IPS-20b (cell line): ENCODE data around the gene BIRC5.

Experiments
- H3K27ac ChIP-seq: one replicate; pipeline ENCODE4 v1.5.1; 2013; ENCODE audit warnings: low read length
- H3K27me3 ChIP-seq: 2 replicates; pipeline ENCODE4 v1.6.1; 2013; ENCODE audit warnings: mild to moderate bottlenecking, low read length, inconsistent platforms; ENCODE audit not compliant: insufficient read depth
- H3K36me3 ChIP-seq: 2 replicates; pipeline ENCODE4 v1.6.1; 2013; ENCODE audit warnings: low read depth, mild to moderate bottlenecking, inconsistent platforms, low read length, moderate library complexity; ENCODE audit not compliant: insufficient read depth
- H3K4me1 ChIP-seq: 2 replicates; pipeline ENCODE4 v1.6.1; 2013; ENCODE audit warnings: mild to moderate bottlenecking, control low read depth, inconsistent platforms, low read length, moderate library complexity; ENCODE audit not compliant: insufficient read depth
- H3K4me3 ChIP-seq: 2 replicates; pipeline ENCODE4 v1.5.1; 2013; ENCODE audit warnings: mild to moderate bottlenecking, low read length, inconsistent platforms
- H3K9ac ChIP-seq: 2 replicates; pipeline ENCODE4 v1.6.1; 2013; ENCODE audit warnings: low read depth, mild to moderate bottlenecking, inconsistent platforms, low read length, moderate library complexity
- H3K9me3 ChIP-seq: 2 replicates; pipeline ENCODE4 v1.6.1; 2013; ENCODE audit warnings: mild to moderate bottlenecking, low read depth, low read length, inconsistent platforms; ENCODE audit not compliant: insufficient read depth

BIRC5 gene

DNA sequence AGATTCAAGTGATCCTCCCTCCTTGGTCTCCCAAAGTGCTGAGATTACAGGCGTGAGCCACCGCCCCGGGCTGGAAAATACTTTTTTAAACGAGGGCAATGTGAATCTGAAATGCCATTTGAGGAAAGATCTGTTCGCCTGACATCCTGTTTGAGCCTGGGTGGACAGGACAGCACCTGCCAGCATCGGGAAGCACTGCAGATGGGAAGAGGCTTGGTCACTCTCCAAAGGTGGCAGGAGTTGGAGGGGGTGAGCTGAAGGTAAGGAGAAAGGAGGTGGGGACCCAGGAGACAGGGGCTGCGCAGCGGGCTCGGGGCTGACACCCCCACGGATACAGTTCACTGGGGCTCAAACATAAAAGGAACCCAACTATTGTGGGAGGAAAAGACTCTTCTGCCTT lies 3.9 kb upstream of the BIRC5 start:
- Histone ChIP-seq H3K27ac (no peak overlapping the region), H3K36me3 (0 out of 2 replicates have a peak, but pooled peaks cover 2% of the 10 kb centered on the region), H3K9me3 (no peaks in the 10 kb centered on the region), H3K4me1 (no peaks in the 10 kb centered on the region; the same call in 1 of the 2 replicates), H3K9ac (no peak overlapping the region), H3K4me3 (no peak overlapping the region), H3K27me3 (no peaks in the 10 kb centered on the region)

DNA sequence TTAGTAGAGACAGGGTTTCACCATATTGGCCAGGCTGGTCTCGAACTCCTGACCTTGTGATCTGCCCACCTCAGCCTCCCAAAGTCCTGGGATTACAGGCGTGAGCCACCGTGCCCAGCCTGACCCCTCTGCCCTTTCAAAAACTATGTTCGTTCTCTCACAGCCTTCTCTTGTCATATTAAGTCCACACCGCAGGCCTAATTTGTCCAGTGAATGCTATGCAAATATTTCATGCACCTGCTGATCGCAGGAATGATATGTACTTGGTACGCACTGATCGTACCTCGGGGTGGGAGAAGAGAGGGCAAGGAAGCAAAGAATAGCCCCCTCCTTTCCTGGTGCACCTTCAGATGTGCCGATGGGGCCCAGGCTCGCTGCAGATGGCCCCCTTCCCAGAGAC lies 3.0 kb upstream of the BIRC5 start:
- no peak overlapping the region for H3K9ac ChIP-seq
- no peaks in the 10 kb centered on the region for H3K9me3 ChIP-seq
- no peak overlapping the region for H3K4me3 ChIP-seq
- H3K4me1 ChIP-seq: peaks cover 4% of the 10 kb centered on the region; the same call in 1 of the 2 replicates
- H3K36me3 ChIP-seq: peaks cover 4% of the 10 kb centered on the region; the same call in 1 of the 2 replicates
- H3K27me3 ChIP-seq: no peaks in the 10 kb centered on the region
- H3K27ac ChIP-seq: no peak overlapping the region

DNA sequence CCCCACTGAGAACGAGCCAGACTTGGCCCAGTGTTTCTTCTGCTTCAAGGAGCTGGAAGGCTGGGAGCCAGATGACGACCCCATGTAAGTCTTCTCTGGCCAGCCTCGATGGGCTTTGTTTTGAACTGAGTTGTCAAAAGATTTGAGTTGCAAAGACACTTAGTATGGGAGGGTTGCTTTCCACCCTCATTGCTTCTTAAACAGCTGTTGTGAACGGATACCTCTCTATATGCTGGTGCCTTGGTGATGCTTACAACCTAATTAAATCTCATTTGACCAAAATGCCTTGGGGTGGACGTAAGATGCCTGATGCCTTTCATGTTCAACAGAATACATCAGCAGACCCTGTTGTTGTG lies 631 bp downstream of the BIRC5 start:
- H3K4me3 ChIP-seq: peak overlapping the region; percentile 92
- peaks cover 8% of the 10 kb centered on the region; the same call in 1 of the 2 replicates for H3K4me1 ChIP-seq
- H3K9me3 ChIP-seq: no peaks in the 10 kb centered on the region
- H3K9ac ChIP-seq: peak overlapping the region; percentile 85
- H3K27me3 ChIP-seq: no peaks in the 10 kb centered on the region
- peaks cover 28% of the 10 kb centered on the region for H3K36me3 ChIP-seq
- peak overlapping the region; percentile 18 for H3K27ac ChIP-seq

DNA sequence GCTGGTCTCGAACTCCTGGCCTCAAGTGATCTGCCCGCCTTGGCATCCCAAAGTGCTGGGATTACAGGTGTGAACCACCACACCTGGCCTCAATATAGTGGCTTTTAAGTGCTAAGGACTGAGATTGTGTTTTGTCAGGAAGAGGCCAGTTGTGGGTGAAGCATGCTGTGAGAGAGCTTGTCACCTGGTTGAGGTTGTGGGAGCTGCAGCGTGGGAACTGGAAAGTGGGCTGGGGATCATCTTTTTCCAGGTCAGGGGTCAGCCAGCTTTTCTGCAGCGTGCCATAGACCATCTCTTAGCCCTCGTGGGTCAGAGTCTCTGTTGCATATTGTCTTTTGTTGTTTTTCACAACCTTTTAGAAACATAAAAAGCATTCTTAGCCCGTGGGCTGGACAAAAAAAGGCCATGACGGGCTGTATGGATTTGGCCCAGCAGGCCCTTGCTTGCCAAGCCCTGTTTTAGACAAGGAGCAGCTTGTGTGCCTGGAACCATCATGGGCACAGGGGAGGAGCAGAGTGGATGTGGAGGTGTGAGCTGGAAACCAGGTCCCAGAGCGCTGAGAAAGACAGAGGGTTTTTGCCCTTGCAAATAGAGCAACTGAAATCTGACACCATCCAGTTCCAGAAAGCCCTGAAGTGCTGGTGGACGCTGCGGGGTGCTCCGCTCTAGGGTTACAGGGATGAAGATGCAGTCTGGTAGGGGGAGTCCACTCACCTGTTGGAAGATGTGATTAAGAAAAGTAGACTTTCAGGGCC lies 5.5 kb downstream of the BIRC5 start:
- no peaks in the 10 kb centered on the region for H3K27me3 ChIP-seq
- peaks cover 70% of the 10 kb centered on the region for H3K36me3 ChIP-seq
- no peak overlapping the region for H3K27ac ChIP-seq
- peak overlapping the region; percentile 40; the same call in 1 of the 2 replicates for H3K4me3 ChIP-seq
- peaks cover 8% of the 10 kb centered on the region; the same call in 1 of the 2 replicates for H3K4me1 ChIP-seq
- no peak overlapping the region for H3K9ac ChIP-seq
- no peaks in the 10 kb centered on the region for H3K9me3 ChIP-seq

DNA sequence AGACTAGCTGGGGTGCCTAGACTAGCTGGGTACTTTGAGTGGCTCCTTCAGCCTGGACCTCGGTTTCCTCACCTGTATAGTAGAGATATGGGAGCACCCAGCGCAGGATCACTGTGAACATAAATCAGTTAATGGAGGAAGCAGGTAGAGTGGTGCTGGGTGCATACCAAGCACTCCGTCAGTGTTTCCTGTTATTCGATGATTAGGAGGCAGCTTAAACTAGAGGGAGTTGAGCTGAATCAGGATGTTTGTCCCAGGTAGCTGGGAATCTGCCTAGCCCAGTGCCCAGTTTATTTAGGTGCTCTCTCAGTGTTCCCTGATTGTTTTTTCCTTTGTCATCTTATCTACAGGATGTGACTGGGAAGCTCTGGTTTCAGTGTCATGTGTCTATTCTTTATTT lies 9.0 kb downstream of the BIRC5 start:
- H3K27ac ChIP-seq: no peak overlapping the region
- peaks cover 61% of the 10 kb centered on the region for H3K36me3 ChIP-seq

DNA sequence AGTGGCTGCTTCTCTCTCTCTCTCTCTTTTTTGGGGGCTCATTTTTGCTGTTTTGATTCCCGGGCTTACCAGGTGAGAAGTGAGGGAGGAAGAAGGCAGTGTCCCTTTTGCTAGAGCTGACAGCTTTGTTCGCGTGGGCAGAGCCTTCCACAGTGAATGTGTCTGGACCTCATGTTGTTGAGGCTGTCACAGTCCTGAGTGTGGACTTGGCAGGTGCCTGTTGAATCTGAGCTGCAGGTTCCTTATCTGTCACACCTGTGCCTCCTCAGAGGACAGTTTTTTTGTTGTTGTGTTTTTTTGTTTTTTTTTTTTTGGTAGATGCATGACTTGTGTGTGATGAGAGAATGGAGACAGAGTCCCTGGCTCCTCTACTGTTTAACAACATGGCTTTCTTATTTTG lies 9.7 kb downstream of the BIRC5 start:
- H3K27ac ChIP-seq: no peak overlapping the region
- no peak overlapping the region for H3K9ac ChIP-seq
- no peak overlapping the region for H3K4me3 ChIP-seq
- peaks cover 4% of the 10 kb centered on the region; the same call in 1 of the 2 replicates for H3K4me1 ChIP-seq
- H3K27me3 ChIP-seq: no peaks in the 10 kb centered on the region
- no peaks in the 10 kb centered on the region for H3K9me3 ChIP-seq
- peaks cover 59% of the 10 kb centered on the region for H3K36me3 ChIP-seq

More for the DNA sequence above, 9.0 kb downstream of the BIRC5 start:
- Histone ChIP-seq H3K9me3 (no peaks in the 10 kb centered on the region), H3K27me3 (no peaks in the 10 kb centered on the region), H3K4me1 (peaks cover 4% of the 10 kb centered on the region; the same call in 1 of the 2 replicates), H3K4me3 (no peak overlapping the region), H3K9ac (no peak overlapping the region)

DNA sequence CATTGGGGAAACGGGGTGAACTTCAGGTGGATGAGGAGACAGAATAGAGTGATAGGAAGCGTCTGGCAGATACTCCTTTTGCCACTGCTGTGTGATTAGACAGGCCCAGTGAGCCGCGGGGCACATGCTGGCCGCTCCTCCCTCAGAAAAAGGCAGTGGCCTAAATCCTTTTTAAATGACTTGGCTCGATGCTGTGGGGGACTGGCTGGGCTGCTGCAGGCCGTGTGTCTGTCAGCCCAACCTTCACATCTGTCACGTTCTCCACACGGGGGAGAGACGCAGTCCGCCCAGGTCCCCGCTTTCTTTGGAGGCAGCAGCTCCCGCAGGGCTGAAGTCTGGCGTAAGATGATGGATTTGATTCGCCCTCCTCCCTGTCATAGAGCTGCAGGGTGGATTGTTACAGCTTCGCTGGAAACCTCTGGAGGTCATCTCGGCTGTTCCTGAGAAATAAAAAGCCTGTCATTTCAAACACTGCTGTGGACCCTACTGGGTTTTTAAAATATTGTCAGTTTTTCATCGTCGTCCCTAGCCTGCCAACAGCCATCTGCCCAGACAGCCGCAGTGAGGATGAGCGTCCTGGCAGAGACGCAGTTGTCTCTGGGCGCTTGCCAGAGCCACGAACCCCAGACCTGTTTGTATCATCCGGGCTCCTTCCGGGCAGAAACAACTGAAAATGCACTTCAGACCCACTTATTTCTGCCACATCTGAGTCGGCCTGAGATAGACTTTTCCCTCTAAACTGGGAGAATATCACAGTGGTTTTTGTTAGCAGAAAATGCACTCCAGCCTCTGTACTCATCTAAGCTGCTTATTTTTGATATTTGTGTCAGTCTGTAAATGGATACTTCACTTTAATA lies 10.4 kb downstream of the BIRC5 start:
- no peak overlapping the region for H3K27ac ChIP-seq
- no peak overlapping the region for H3K4me3 ChIP-seq
- H3K36me3 ChIP-seq: peaks cover 52% of the 10 kb centered on the region

DNA sequence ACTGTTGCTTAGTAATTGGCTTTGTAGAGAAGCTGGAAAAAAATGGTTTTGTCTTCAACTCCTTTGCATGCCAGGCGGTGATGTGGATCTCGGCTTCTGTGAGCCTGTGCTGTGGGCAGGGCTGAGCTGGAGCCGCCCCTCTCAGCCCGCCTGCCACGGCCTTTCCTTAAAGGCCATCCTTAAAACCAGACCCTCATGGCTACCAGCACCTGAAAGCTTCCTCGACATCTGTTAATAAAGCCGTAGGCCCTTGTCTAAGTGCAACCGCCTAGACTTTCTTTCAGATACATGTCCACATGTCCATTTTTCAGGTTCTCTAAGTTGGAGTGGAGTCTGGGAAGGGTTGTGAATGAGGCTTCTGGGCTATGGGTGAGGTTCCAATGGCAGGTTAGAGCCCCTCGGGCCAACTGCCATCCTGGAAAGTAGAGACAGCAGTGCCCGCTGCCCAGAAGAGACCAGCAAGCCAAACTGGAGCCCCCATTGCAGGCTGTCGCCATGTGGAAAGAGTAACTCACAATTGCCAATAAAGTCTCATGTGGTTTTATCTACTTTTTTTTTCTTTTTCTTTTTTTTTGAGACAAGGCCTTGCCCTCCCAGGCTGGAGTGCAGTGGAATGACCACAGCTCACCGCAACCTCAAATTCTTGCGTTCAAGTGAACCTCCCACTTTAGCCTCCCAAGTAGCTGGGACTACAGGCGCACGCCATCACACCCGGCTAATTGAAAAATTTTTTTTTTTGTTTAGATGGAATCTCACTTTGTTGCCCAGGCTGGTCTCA lies 11.2 kb downstream of the BIRC5 start:
- peaks cover 6% of the 10 kb centered on the region for H3K27me3 ChIP-seq
- no peaks in the 10 kb centered on the region for H3K4me1 ChIP-seq
- no peak overlapping the region for H3K9ac ChIP-seq
- peaks cover 47% of the 10 kb centered on the region for H3K36me3 ChIP-seq
- no peak overlapping the region for H3K27ac ChIP-seq
- no peaks in the 10 kb centered on the region for H3K9me3 ChIP-seq
- no peak overlapping the region for H3K4me3 ChIP-seq

More for the DNA sequence above, 10.4 kb downstream of the BIRC5 start:
- no peaks in the 10 kb centered on the region for H3K27me3 ChIP-seq
- H3K9ac ChIP-seq: no peak overlapping the region
- H3K4me1 ChIP-seq: peaks cover 2% of the 10 kb centered on the region; the same call in 1 of the 2 replicates
- H3K9me3 ChIP-seq: no peaks in the 10 kb centered on the region

DNA sequence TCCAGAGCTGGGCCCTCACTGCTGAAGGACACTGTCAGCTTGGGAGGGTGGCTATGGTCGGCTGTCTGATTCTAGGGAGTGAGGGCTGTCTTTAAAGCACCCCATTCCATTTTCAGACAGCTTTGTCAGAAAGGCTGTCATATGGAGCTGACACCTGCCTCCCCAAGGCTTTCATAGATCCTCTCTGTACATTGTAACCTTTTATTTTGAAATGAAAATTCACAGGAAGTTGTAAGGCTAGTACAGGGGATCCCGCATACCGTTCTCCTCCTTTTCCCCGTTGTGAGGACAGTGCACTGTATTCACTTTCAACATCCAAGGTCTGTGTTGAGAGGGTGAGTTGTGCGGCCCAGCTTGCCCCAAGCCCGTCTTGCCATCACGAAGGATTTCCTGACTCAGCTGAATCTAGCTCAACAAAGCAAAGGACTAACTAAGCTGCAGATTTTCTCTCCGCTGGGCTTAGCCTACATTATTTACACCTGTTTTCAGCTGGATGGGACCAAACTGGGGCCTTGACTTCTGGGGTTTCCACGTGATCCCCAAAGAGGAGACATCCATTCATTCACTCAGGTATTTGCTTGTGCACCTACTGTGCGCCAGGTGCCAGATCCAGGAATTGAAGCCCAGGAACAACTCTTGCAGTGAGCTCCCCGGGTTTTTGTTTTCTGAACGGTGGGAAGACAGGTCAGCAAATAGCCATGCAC lies 12.2 kb downstream of the BIRC5 start:
- peaks cover 38% of the 10 kb centered on the region for H3K36me3 ChIP-seq
- no peaks in the 10 kb centered on the region for H3K4me1 ChIP-seq
- no peak overlapping the region for H3K9ac ChIP-seq
- H3K27me3 ChIP-seq: peaks cover 15% of the 10 kb centered on the region
- H3K27ac ChIP-seq: no peak overlapping the region
- no peak overlapping the region for H3K4me3 ChIP-seq
- no peaks in the 10 kb centered on the region for H3K9me3 ChIP-seq

DNA sequence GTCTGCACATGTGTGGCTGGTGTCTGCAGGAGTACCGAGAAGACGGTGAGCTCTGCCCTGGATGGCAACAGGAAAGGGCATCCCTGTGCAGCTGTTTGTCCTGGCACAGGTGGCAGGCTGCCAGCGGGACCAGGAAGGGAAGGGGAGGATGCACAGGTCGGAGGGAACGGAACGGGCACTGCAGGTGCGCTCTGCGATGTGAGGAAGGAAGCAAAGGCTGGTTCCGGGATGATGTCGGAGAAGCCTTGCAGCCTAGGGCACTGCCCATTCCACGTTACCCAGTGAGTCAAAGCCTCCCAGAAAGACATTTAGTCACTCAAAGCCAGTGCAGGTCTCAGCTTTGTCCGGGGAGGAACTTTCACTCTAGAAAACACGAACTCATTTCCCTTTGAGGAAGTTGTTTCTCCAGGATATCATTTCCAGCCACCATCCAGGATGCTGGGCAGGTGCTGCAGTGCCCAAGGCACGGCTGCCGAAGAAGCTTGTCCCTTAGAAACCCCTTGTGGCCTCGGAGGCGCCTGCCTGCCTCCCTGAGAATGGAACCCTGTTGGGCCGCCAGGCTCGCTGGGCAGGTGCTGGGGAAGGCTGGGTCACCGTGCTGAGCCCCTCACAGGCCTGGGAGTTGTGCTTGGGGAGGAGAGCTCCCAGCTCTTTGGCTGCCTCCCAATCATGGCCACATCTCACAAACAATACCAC lies 12.9 kb downstream of the BIRC5 start:
- H3K27ac ChIP-seq: no peak overlapping the region
- no peaks in the 10 kb centered on the region for H3K4me1 ChIP-seq
- no peak overlapping the region for H3K9ac ChIP-seq
- peaks cover 21% of the 10 kb centered on the region for H3K27me3 ChIP-seq
- H3K9me3 ChIP-seq: no peaks in the 10 kb centered on the region
- H3K4me3 ChIP-seq: no peak overlapping the region
- H3K36me3 ChIP-seq: peaks cover 31% of the 10 kb centered on the region
